IPS DF 6.9 (cell line): ENCODE results near the gene TIMM22.
"Not testable (repeated sequence)": the region's sequence is repeated elsewhere in the genome, so short reads cannot be mapped to it uniquely, and the experiment has no call there.

ENCODE experiments used
- DNase-seq: peaks from one replicate; pipeline ENCODE4 v3.0.0-alpha.2; 2013; ENCODE audit warnings: low read depth, low spot score
- H3K27ac ChIP-seq: one replicate; pipeline ENCODE4 v1.5.1; 2013; ENCODE audit warnings: low read length, control low read depth
- H3K27me3 ChIP-seq: 2 replicates; pipeline ENCODE4 v1.6.1; 2013; ENCODE audit warnings: mild to moderate bottlenecking, low read length; ENCODE audit not compliant: control insufficient read depth, insufficient read depth
- H3K36me3 ChIP-seq: 2 replicates; pipeline ENCODE4 v1.6.1; 2013; ENCODE audit warnings: low read length; ENCODE audit not compliant: control insufficient read depth, insufficient read depth
- H3K4me1 ChIP-seq: 2 replicates; pipeline ENCODE4 v1.6.1; 2013; ENCODE audit warnings: low read length; ENCODE audit not compliant: control insufficient read depth, insufficient read depth
- H3K4me3 ChIP-seq: 2 replicates; pipeline ENCODE4 v1.5.1; 2013; ENCODE audit warnings: mild to moderate bottlenecking, low read length
- H3K9me3 ChIP-seq: 2 replicates; pipeline ENCODE4 v1.6.1; 2013; ENCODE audit warnings: low read length, inconsistent platforms; ENCODE audit not compliant: control insufficient read depth, insufficient read depth
- WGBS: extraction: QIAGEN DNeasy Blood & Tissue Kit; methylation state at CpG from one replicate; pipeline ENCODE4 v1.1.7; 2013; ENCODE audit warnings: mixed read lengths, missing lambda C conversion rate; ENCODE audit not compliant: insufficient read length, insufficient coverage; 5-methylcytosine and 5-hydroxymethylcytosine counted together

The TIMM22 gene

GRCh38 chr17:958712-959451 lies 38.0 kb upstream of the TIMM22 start:
- Histone ChIP-seq H3K27me3 (no peaks in the 10 kb centered on the region), H3K4me1 (no peaks in the 10 kb centered on the region), H3K27ac (no peak overlapping the region), H3K4me3 (no peak overlapping the region), H3K36me3 (no peaks in the 10 kb centered on the region), H3K9me3 (no peaks in the 10 kb centered on the region)
- DNase-seq, result no peak
- WGBS, result no CpG with 5 or more reads among the region's 31 CpGs

GRCh38 chr17:962166-962565 lies 34.8 kb upstream of the TIMM22 start:
- Histone ChIP-seq H3K4me3 (no peak overlapping the region), H3K9me3 (no peaks in the 10 kb centered on the region), H3K27me3 (no peaks in the 10 kb centered on the region), H3K4me1 (peaks cover 7% of the 10 kb centered on the region), H3K27ac (no peak overlapping the region), H3K36me3 (no peaks in the 10 kb centered on the region)
- WGBS, result no CpG with 5 or more reads among the region's 8 CpGs
- DNase-seq, result no peak

- Histone ChIP-seq H3K9me3 (no peaks in the 10 kb centered on the region), H3K4me3 (no peak overlapping the region), H3K27ac (no peak overlapping the region), H3K27me3 (no peaks in the 10 kb centered on the region), H3K4me1 (peaks cover 9% of the 10 kb centered on the region), H3K36me3 (no peaks in the 10 kb centered on the region)
- no CpG with 5 or more reads among the region's 11 CpGs for WGBS
- DNase-seq, result no peak
Measured at GRCh38 chr17:962670-963069, 34.3 kb upstream of the TIMM22 start.

- H3K27me3 ChIP-seq, result no peaks in the 10 kb centered on the region
- WGBS, result no CpG with 5 or more reads among the region's 14 CpGs
- peaks cover 12% of the 10 kb centered on the region for H3K4me1 ChIP-seq
- DNase-seq, result no peak
- H3K36me3 ChIP-seq, result no peaks in the 10 kb centered on the region
- H3K4me3 ChIP-seq, result no peak overlapping the region
- no peak overlapping the region for H3K27ac ChIP-seq
- no peaks in the 10 kb centered on the region for H3K9me3 ChIP-seq
Measured at GRCh38 chr17:964876-965275, 32.1 kb upstream of the TIMM22 start.

- Histone ChIP-seq H3K9me3 (no peaks in the 10 kb centered on the region), H3K36me3 (no peaks in the 10 kb centered on the region), H3K27me3 (no peaks in the 10 kb centered on the region), H3K4me3 (no peak overlapping the region), H3K4me1 (peaks cover 14% of the 10 kb centered on the region), H3K27ac (no peak overlapping the region)
- no CpG with 5 or more reads among the region's 12 CpGs for WGBS
- DNase-seq, result no peak
Measured at GRCh38 chr17:965311-965989, 31.5 kb upstream of the TIMM22 start.

- DNase-seq, result no peak
- H3K9me3 ChIP-seq, result no peaks in the 10 kb centered on the region
- H3K27me3 ChIP-seq, result no peaks in the 10 kb centered on the region
- no peaks in the 10 kb centered on the region for H3K36me3 ChIP-seq
- H3K4me1 ChIP-seq, result peaks cover 14% of the 10 kb centered on the region
- H3K27ac ChIP-seq, result no peak overlapping the region
- H3K4me3 ChIP-seq, result no peak overlapping the region
- no CpG with 5 or more reads among the region's 9 CpGs for WGBS
Measured at GRCh38 chr17:967122-967521, 29.8 kb upstream of the TIMM22 start.

- Histone ChIP-seq H3K4me1 (peaks cover 17% of the 10 kb centered on the region), H3K9me3 (no peaks in the 10 kb centered on the region), H3K27me3 (no peaks in the 10 kb centered on the region), H3K27ac (no peak overlapping the region), H3K36me3 (no peaks in the 10 kb centered on the region), H3K4me3 (no peak overlapping the region)
- DNase-seq, result no peak
- WGBS, result no CpG with 5 or more reads among the region's 24 CpGs
Measured at GRCh38 chr17:968812-969730, 27.9 kb upstream of the TIMM22 start.

GRCh38 chr17:969811-970355 lies 27.0 kb upstream of the TIMM22 start:
- no peaks in the 10 kb centered on the region for H3K9me3 ChIP-seq
- no peak overlapping the region for H3K27ac ChIP-seq
- DNase-seq, result no peak
- WGBS, result no CpG with 5 or more reads among the region's 18 CpGs
- peaks cover 14% of the 10 kb centered on the region for H3K4me1 ChIP-seq
- H3K4me3 ChIP-seq, result no peak overlapping the region
- H3K27me3 ChIP-seq, result no peaks in the 10 kb centered on the region
- no peaks in the 10 kb centered on the region for H3K36me3 ChIP-seq

GRCh38 chr17:970364-970763 lies 26.6 kb upstream of the TIMM22 start:
- Histone ChIP-seq H3K4me1 (peaks cover 12% of the 10 kb centered on the region), H3K27ac (no peak overlapping the region), H3K4me3 (no peak overlapping the region), H3K27me3 (no peaks in the 10 kb centered on the region), H3K36me3 (no peaks in the 10 kb centered on the region), H3K9me3 (no peaks in the 10 kb centered on the region)
- no CpG with 5 or more reads among the region's 9 CpGs for WGBS
- no peak for DNase-seq

- peaks cover 12% of the 10 kb centered on the region for H3K4me1 ChIP-seq
- H3K9me3 ChIP-seq, DNase-seq, H3K27me3 ChIP-seq, H3K4me3 ChIP-seq, H3K27ac ChIP-seq, H3K36me3 ChIP-seq: not testable (repeated sequence)
- WGBS, result no CpG with 5 or more reads among the region's 14 CpGs
Measured at GRCh38 chr17:971861-972260, 25.1 kb upstream of the TIMM22 start.
